HepG2 (cell line): ENCODE results near the gene FAM83E. TPM values are rescaled to one million over a fixed set of nuclear protein-coding genes. Genes with fewer than 3 reads are reported as not detected.

ENCODE experiments used
- ARNTL ChIP-seq: sonication (generic); formaldehyde crosslinking; IDR thresholded peaks from 2 replicates; pipeline ENCODE4 v1.4.0; 2020; ENCODE audit warnings: mild to moderate bottlenecking, missing genetic modification reagents
- HNF4A ChIP-seq: sonication (generic); formaldehyde crosslinking; IDR thresholded peaks from 2 replicates; pipeline ENCODE4 v1.4.0; 2020; ENCODE audit warnings: missing genetic modification reagents
- HNRNPL ChIP-seq: fragments of 200-400 bp; formaldehyde crosslinking; IDR thresholded peaks from 2 replicates; pipeline ENCODE4 v1.6.1; 2017; ENCODE audit warnings: mild to moderate bottlenecking, low read depth, low read length
- HNRNPLL ChIP-seq: fragments of 200-400 bp; formaldehyde crosslinking; IDR thresholded peaks from 2 replicates; pipeline ENCODE4 v1.6.1; 2017; ENCODE audit warnings: mild to moderate bottlenecking, low read depth, low read length; ENCODE audit not compliant: poor library complexity, severe bottlenecking
- KDM5A ChIP-seq: fragments of 200-600 bp; sonication (generic); IDR thresholded peaks from 2 replicates; pipeline ENCODE4 v1.7.0; 2018; ENCODE audit warnings: antibody characterized with exemption, mild to moderate bottlenecking, low read length, borderline replicate concordance
- MIER3 ChIP-seq: IDR thresholded peaks from 2 replicates; pipeline ENCODE4 v1.6.1; 2016; ENCODE audit warnings: missing compliant biosample characterization, borderline replicate concordance
- NRL ChIP-seq: sonication (generic); formaldehyde crosslinking; IDR thresholded peaks from 2 replicates; pipeline ENCODE4 v1.5.0; 2020; ENCODE audit warnings: missing genetic modification reagents, mild to moderate bottlenecking, moderate library complexity, borderline replicate concordance
- POLR2A ChIP-seq, 2 experiments: IDR thresholded peaks; 2 replicates each; pipeline ENCODE4 v1.6.1; 2011; ENCODE audit warnings: low read depth in 2 of 2, low read length in 2 of 2, mild to moderate bottlenecking in 1 of 2, moderate library complexity in 1 of 2; ENCODE audit not compliant: insufficient read depth in 1 of 2
- SNAPC2 ChIP-seq: sonication (generic); formaldehyde crosslinking; IDR thresholded peaks from 2 replicates; pipeline ENCODE4 v1.8.1; 2022; ENCODE audit warnings: mild to moderate bottlenecking, missing genetic modification reagents
- SRSF1 ChIP-seq: fragments of 200-400 bp; formaldehyde crosslinking; optimal IDR thresholded peaks from 2 replicates; pipeline ENCODE3; 2017; ENCODE audit warnings: mild to moderate bottlenecking, low read depth, low read length, moderate library complexity
- TGIF2 ChIP-seq: IDR thresholded peaks from 2 replicates; pipeline ENCODE4 v1.6.1; 2016; ENCODE audit warnings: control low read depth, missing compliant biosample characterization
- TOE1 ChIP-seq: sonication (generic); formaldehyde crosslinking; IDR thresholded peaks from 2 replicates; pipeline ENCODE4 v1.4.0; 2020; ENCODE audit warnings: mild to moderate bottlenecking, missing genetic modification reagents
- U2AF2 ChIP-seq: fragments of 200-400 bp; formaldehyde crosslinking; IDR thresholded peaks from 2 replicates; pipeline ENCODE4 v1.6.1; 2017; ENCODE audit warnings: low read depth, mild to moderate bottlenecking, low read length
- YEATS4 ChIP-seq: sonication (generic); formaldehyde crosslinking; IDR thresholded peaks from 2 replicates; pipeline ENCODE4 v1.4.0; 2020; ENCODE audit warnings: missing genetic modification reagents, borderline replicate concordance
- ZBTB20 ChIP-seq: sonication (generic); formaldehyde crosslinking; IDR thresholded peaks from 2 replicates; pipeline ENCODE4 v1.8.1; 2023; ENCODE audit warnings: missing genetic modification reagents, low read depth, mild to moderate bottlenecking, borderline replicate concordance
- ZBTB38 ChIP-seq: sonication (generic); formaldehyde crosslinking; IDR thresholded peaks from 2 replicates; pipeline ENCODE4 v1.5.1; 2020; ENCODE audit warnings: mild to moderate bottlenecking, missing genetic modification reagents
- ZKSCAN8 ChIP-seq: IDR thresholded peaks from 2 replicates; pipeline ENCODE4 v1.6.1; 2016; ENCODE audit warnings: borderline replicate concordance, missing genetic modification reagents, missing compliant biosample characterization
- ZNF101 ChIP-seq: sonication (generic); formaldehyde crosslinking; IDR thresholded peaks from 2 replicates; pipeline ENCODE4 v1.4.0; 2020; ENCODE audit warnings: mild to moderate bottlenecking, low read depth, missing genetic modification reagents, borderline replicate concordance
- ZNF414 ChIP-seq: sonication (generic); formaldehyde crosslinking; IDR thresholded peaks from 2 replicates; pipeline ENCODE4 v1.5.0; 2020; ENCODE audit warnings: missing genetic modification reagents
- ZNF512 ChIP-seq: sonication (generic); formaldehyde crosslinking; IDR thresholded peaks from 2 replicates; pipeline ENCODE4 v1.4.0; 2020; ENCODE audit warnings: mild to moderate bottlenecking, missing genetic modification reagents
- ZNF891 ChIP-seq: sonication (generic); formaldehyde crosslinking; IDR thresholded peaks from 2 replicates; pipeline ENCODE4 v1.5.0; 2020; ENCODE audit warnings: mild to moderate bottlenecking, missing genetic modification reagents
- polyA plus RNA-seq, 8 experiments: library from polyadenylated mRNA; depleted of rRNA in 3 of 8; stranded (reverse) in 7 of 8; unstranded in 1 of 8; fragments of >200 nt; fragmentation: Illumina TruSeq in 4 of 8; extraction: Trizol in 4 of 8; gene quantifications; 2 replicates each; pipeline versions ENCODE4 v1.2.1 to v1.2.3, GENCODE V29; 2011 to 2016; ENCODE audit warnings: low read depth in 4 of 8, missing spikeins in 1 of 8, mixed read lengths in 1 of 8; ENCODE audit not compliant: insufficient read depth in 1 of 8
- total RNA-seq, 5 experiments: library from RNA; depleted of rRNA; stranded (reverse); fragments of >200 nt; fragmentation: Illumina TruSeq; extraction: Trizol; gene quantifications; 2 replicates each; pipeline ENCODE4 v1.2.3, GENCODE V29; 2016; ENCODE audit warnings: low read depth in 1 of 5
- TF ChIP-seq, protein P1 (sequence below): sonication (generic); formaldehyde crosslinking; IDR thresholded peaks from 2 replicates; pipeline ENCODE4 v1.4.0; 2020; ENCODE audit warnings: mild to moderate bottlenecking, missing genetic modification reagents
- TF ChIP-seq, protein P2 (sequence below): sonication (generic); formaldehyde crosslinking; IDR thresholded peaks from 2 replicates; pipeline ENCODE4 v1.4.0; 2020; ENCODE audit warnings: missing genetic modification reagents
- TF ChIP-seq, protein P3 (sequence below): sonication (generic); formaldehyde crosslinking; IDR thresholded peaks from 2 replicates; pipeline ENCODE4 v1.4.0; 2020; ENCODE audit warnings: missing genetic modification reagents, borderline replicate concordance

The FAM83E gene
- total and polyA plus RNA-seq, 2 of the 13 experiments (the other 11 are each of a cell fraction or from before 2014, with no cell fraction given) = 0.18 to 0.60 TPM

DNA sequence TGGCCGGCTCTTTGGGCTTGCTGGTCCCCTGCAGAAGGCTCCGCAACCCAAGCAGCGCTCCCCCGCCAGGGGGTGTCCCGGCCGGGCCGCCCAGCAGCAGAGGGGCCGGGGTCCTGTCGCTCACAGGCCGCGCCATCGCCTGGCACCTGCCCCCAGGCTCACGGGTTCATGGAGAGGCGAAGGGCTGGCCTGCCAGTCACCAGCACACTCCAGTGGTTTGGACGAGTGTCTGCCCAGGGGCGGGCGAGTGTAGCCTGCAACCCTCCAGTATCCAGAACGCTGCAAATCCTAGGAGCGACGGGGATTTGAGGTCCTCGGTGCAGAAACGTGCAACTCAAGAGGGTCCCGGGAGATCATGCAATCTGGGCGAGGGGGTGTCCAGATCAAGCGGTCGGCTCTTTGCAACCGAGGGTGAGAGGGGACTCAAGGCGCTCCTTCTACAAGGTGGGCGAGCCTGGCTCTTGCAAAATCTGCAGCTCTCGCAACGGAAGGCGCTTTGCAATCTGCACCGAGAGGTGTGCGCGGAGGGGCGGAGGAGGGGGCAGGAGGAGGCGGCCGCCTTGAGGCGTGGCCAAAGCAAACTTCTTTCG lies 22.1 kb upstream of the FAM83E start, which contains the start of gene DBP (continued):
- TF ChIP-seq, protein P1, sequence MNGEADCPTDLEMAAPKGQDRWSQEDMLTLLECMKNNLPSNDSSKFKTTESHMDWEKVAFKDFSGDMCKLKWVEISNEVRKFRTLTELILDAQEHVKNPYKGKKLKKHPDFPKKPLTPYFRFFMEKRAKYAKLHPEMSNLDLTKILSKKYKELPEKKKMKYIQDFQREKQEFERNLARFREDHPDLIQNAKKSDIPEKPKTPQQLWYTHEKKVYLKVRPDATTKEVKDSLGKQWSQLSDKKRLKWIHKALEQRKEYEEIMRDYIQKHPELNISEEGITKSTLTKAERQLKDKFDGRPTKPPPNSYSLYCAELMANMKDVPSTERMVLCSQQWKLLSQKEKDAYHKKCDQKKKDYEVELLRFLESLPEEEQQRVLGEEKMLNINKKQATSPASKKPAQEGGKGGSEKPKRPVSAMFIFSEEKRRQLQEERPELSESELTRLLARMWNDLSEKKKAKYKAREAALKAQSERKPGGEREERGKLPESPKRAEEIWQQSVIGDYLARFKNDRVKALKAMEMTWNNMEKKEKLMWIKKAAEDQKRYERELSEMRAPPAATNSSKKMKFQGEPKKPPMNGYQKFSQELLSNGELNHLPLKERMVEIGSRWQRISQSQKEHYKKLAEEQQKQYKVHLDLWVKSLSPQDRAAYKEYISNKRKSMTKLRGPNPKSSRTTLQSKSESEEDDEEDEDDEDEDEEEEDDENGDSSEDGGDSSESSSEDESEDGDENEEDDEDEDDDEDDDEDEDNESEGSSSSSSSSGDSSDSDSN (CRISPR knock-in tag) = peak; percentile 56
- TF ChIP-seq HNRNPL (no peak), ZBTB20 (CRISPR knock-in tag) (no peak), HNF4A (CRISPR knock-in tag) (peak; percentile 3; the same call in 1 of the 2 replicates), ZNF512 (no peak), SRSF1 (peak; percentile 56), TGIF2 (CRISPR knock-in tag) (no peak), NRL (peak; percentile 5; the same call in 1 of the 2 replicates), ZNF414 (peak; percentile 6; the same call in 1 of the 2 replicates), ARNTL (CRISPR knock-in tag) (no peak), MIER3 (CRISPR knock-in tag) (no peak), HNRNPLL (peak; percentile 8), ZNF101 (CRISPR knock-in tag) (no peak), ZBTB38 (CRISPR knock-in tag) (0 out of 2 replicates have a peak, but pooled peaks have one; percentile 2), KDM5A (no peak), ZNF891 (0 out of 2 replicates have a peak, but pooled peaks have one; percentile 11), SNAPC2 (CRISPR knock-in tag) (no peak), ZKSCAN8 (CRISPR knock-in tag) (no peak), U2AF2 (no peak), POLR2A (IDR thresholded peaks at IDR 0.05; ENCODE audit: insufficient read depth in 1 of 2, low read depth in 2 of 2, low read length in 2 of 2) (peak in 1 of 2 experiments; percentile 47; a peak in 2 of 4 replicates), YEATS4 (0 out of 2 replicates have a peak, but pooled peaks have one; percentile 3), TOE1 (0 out of 2 replicates have a peak, but pooled peaks have one; percentile 5)
- TF ChIP-seq, protein P2, sequence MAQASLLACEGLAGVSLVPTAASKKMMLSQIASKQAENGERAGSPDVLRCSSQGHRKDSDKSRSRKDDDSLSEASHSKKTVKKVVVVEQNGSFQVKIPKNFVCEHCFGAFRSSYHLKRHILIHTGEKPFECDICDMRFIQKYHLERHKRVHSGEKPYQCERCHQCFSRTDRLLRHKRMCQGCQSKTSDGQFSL (CRISPR knock-in tag) = 0 out of 2 replicates have a peak, but pooled peaks have one; percentile 20
- TF ChIP-seq, protein P3, sequence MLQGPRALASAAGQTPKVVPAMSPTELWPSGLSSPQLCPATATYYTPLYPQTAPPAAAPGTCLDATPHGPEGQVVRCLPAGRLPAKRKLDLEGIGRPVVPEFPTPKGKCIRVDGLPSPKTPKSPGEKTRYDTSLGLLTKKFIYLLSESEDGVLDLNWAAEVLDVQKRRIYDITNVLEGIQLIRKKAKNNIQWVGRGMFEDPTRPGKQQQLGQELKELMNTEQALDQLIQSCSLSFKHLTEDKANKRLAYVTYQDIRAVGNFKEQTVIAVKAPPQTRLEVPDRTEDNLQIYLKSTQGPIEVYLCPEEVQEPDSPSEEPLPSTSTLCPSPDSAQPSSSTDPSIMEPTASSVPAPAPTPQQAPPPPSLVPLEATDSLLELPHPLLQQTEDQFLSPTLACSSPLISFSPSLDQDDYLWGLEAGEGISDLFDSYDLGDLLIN (CRISPR knock-in tag) = no peak
